GM21619 (cell line): ENCODE data around the gene ENTPD3.

Experiments
- ATAC-seq: cut with Tn5 transposase; IDR thresholded peaks from one replicate; pipeline ENCODE4 v1.9.1; 2021; ENCODE audit not compliant: unreplicated experiment

The ENTPD3 gene

GRCh38 chr3:40404591-40405198, 17.7 kb downstream of the ENTPD3 start:
- no peak for ATAC-seq

GRCh38 chr3:40407007-40407406, 20.0 kb downstream of the ENTPD3 start:
- no peak for ATAC-seq

- ATAC-seq, result no peak
These were observed 20.6 kb downstream of the ENTPD3 start for GRCh38 chr3:40407611-40408010.

GRCh38 chr3:40414270-40414669, 27.3 kb downstream of the ENTPD3 start:
- ATAC-seq, result no peak

- ATAC-seq, result no peak
These were observed 31.0 kb downstream of the ENTPD3 start for GRCh38 chr3:40417845-40418543.

- ATAC-seq, result no peak
These were observed 35.9 kb downstream of the ENTPD3 start for GRCh38 chr3:40422861-40423260.

- no peak for ATAC-seq
These were observed 40.2 kb downstream of the ENTPD3 start for GRCh38 chr3:40427045-40427669.

GRCh38 chr3:40432793-40433192, 45.8 kb downstream of the ENTPD3 start:
- no peak for ATAC-seq

- no peak for ATAC-seq
These were observed 50.9 kb downstream of the ENTPD3 start for GRCh38 chr3:40437889-40438288.

- no peak for ATAC-seq
These were observed 58.1 kb downstream of the ENTPD3 start for GRCh38 chr3:40445062-40445461.

- ATAC-seq, result no peak
These were observed 58.9 kb downstream of the ENTPD3 start for GRCh38 chr3:40445880-40446279.

- ATAC-seq, result no peak
These were observed 63.5 kb downstream of the ENTPD3 start for GRCh38 chr3:40450438-40450837.

- ATAC-seq, result no peak
These were observed 64.6 kb downstream of the ENTPD3 start for GRCh38 chr3:40451551-40451950.

GRCh38 chr3:40452057-40452456, 65.1 kb downstream of the ENTPD3 start:
- ATAC-seq, result no peak

GRCh38 chr3:40452562-40452875, 65.5 kb downstream of the ENTPD3 start:
- no peak for ATAC-seq

- ATAC-seq, result peak; percentile 94
These were observed 66.1 kb downstream of the ENTPD3 start for GRCh38 chr3:40452876-40453730.

GRCh38 chr3:40453933-40454332, 66.9 kb downstream of the ENTPD3 start:
- no peak for ATAC-seq

- ATAC-seq, result no peak
These were observed 68.3 kb downstream of the ENTPD3 start for GRCh38 chr3:40455328-40455727.

- no peak for ATAC-seq
These were observed 69.4 kb downstream of the ENTPD3 start for GRCh38 chr3:40456279-40456939.

- ATAC-seq, result peak; percentile 64
These were observed 70.2 kb downstream of the ENTPD3 start, which contains the start of gene RPL14 for GRCh38 chr3:40456940-40457823. TSS of gene RPL14 (plus strand) at chr3:40457339. CDS start at chr3:40457472, 133 bp downstream.
